B cell (primary cell): ENCODE results near the gene CCDC137. TPM values are rescaled to one million over a fixed set of nuclear protein-coding genes. Genes with fewer than 3 reads are reported as not detected.

Experiments used
- ATAC-seq: fragments of 200-7000 bp; cut with Tn5 transposase; one replicate; pipeline ENCODE4 v1.10.0; 2021; ENCODE audit warnings: low read depth, mild to moderate bottlenecking, moderate number of reproducible peaks, moderate library complexity
- CTCF ChIA-PET: fragments of 350-600 bp; sonication (Branson Sonifier 250); formaldehyde crosslinking; loops from one replicate; lab custom pipeline; 2021; ENCODE audit warnings: antibody characterized with exemption, inconsistent platforms; lab: Charles Lee
- POLR2A ChIA-PET: fragments of 350-600 bp; sonication (Branson Sonifier 250); formaldehyde crosslinking; loops from one replicate; lab custom pipeline; 2021; ENCODE audit warnings: antibody characterized with exemption; lab: Charles Lee
- DNase-seq: peaks from one replicate; pipeline ENCODE4 v3.0.0; 2013
- H2AFZ ChIP-seq: 2 replicates; pipeline ENCODE4 v1.6.1; 2012; ENCODE audit warnings: mild to moderate bottlenecking, low read depth, low read length; ENCODE audit not compliant: insufficient read depth, poor library complexity, severe bottlenecking
- H3K27ac ChIP-seq, 2 donors: 1 replicate in 1 of 2; 2 replicates in 1 of 2; pipeline ENCODE4 v1.5.1; 2012 to 2013; ENCODE audit warnings: low read length in 2 of 2, mild to moderate bottlenecking in 2 of 2, moderate library complexity in 1 of 2
- H3K27me3 ChIP-seq, 4 experiments: fragments of 200-600 bp in 1 of 4; sonication (generic) in 1 of 4; replicated peaks in 1 of 4; 1 replicate in 2 of 4; 2 replicates in 2 of 4; pipeline versions ENCODE4 v1.6.1 to v1.7.0; 2013 to 2016; ENCODE audit warnings: low read length in 3 of 4, mild to moderate bottlenecking in 2 of 4, mixed read lengths in 1 of 4, moderate library complexity in 1 of 4; ENCODE audit not compliant: insufficient read depth in 4 of 4, control insufficient read depth in 3 of 4; ENCODE audit errors: control extremely low read depth in 1 of 4
- H3K36me3 ChIP-seq, 2 experiments: replicated peaks in 1 of 2; 1 replicate in 1 of 2; 2 replicates in 1 of 2; pipeline versions ENCODE4 v1.6.1 to v1.7.1; 2013; ENCODE audit warnings: low read length in 1 of 2; ENCODE audit not compliant: insufficient read depth in 2 of 2, control insufficient read depth in 1 of 2; ENCODE audit errors: control extremely low read depth in 1 of 2, extremely low read depth in 1 of 2
- H3K4me1 ChIP-seq, 2 donors: fragments of 200-600 bp in 1 of 2; sonication (generic) in 1 of 2; 1 replicate in 1 of 2; 2 replicates in 1 of 2; pipeline versions ENCODE4 v1.5.1 to v1.6.1; 2013 to 2017; ENCODE audit warnings: low read length in 2 of 2; ENCODE audit not compliant: control insufficient read depth in 2 of 2, insufficient read depth in 2 of 2
- H3K4me2 ChIP-seq: replicated peaks from 2 replicates; pipeline ENCODE3; 2012; ENCODE audit warnings: mild to moderate bottlenecking, low read depth, low read length; ENCODE audit not compliant: poor library complexity, severe bottlenecking
- H3K4me3 ChIP-seq, 5 experiments: fragments of 200-600 bp in 1 of 5; sonication (generic) in 1 of 5; 1 replicate in 3 of 5; 2 replicates in 2 of 5; pipeline versions ENCODE4 v1.5.1 to v1.7.0; 2011 to 2016; ENCODE audit warnings: low read length in 4 of 5, mild to moderate bottlenecking in 4 of 5, low read depth in 2 of 5, control low read depth in 1 of 5, moderate library complexity in 1 of 5; ENCODE audit not compliant: insufficient read depth in 1 of 5; ENCODE audit errors: control extremely low read depth in 1 of 5, extremely low read depth in 1 of 5
- H3K79me2 ChIP-seq: fragments of 200-600 bp; sonication (generic); one replicate; pipeline ENCODE4 v1.6.0; 2016; ENCODE audit warnings: low read length; ENCODE audit not compliant: control insufficient read depth, insufficient read depth
- H3K9ac ChIP-seq: fragments of 200-600 bp; sonication (generic); 2 replicates; pipeline ENCODE4 v1.6.1; 2017; ENCODE audit warnings: mild to moderate bottlenecking, low read length, moderate library complexity
- H3K9me3 ChIP-seq, 3 donors: one replicate each; pipeline versions ENCODE4 v1.6.1 to v1.7.1; 2013; ENCODE audit warnings: low read length in 2 of 3; ENCODE audit not compliant: control insufficient read depth in 2 of 3, insufficient read depth in 1 of 3; ENCODE audit errors: control extremely low read depth in 1 of 3
- H4K20me1 ChIP-seq: 2 replicates; pipeline ENCODE4 v1.6.0; 2012; ENCODE audit warnings: mild to moderate bottlenecking, low read length; ENCODE audit not compliant: insufficient read depth, control insufficient read depth, poor library complexity, severe bottlenecking
- H3K27ac Mint-ChIP-seq: one replicate; pipeline ENCODE4 v1.8.0; 2021; ENCODE audit warnings: mixed read lengths
- H3K27me3 Mint-ChIP-seq: one replicate; pipeline ENCODE4 v1.8.0; 2021; ENCODE audit warnings: mixed read lengths
- H3K4me1 Mint-ChIP-seq: one replicate; pipeline ENCODE4 v1.8.0; 2021; ENCODE audit warnings: mixed read lengths
- H3K4me3 Mint-ChIP-seq: one replicate; pipeline ENCODE4 v1.8.0; 2021; ENCODE audit warnings: mixed read lengths
- H3K9me3 Mint-ChIP-seq: one replicate; pipeline ENCODE4 v1.8.0; 2022; ENCODE audit warnings: mixed read lengths; ENCODE audit not compliant: insufficient read depth
- EZH2 ChIP-seq: IDR thresholded peaks from 2 replicates; pipeline ENCODE4 v1.6.1; 2012; ENCODE audit warnings: borderline replicate concordance, low read depth, mild to moderate bottlenecking, moderate library complexity, low read length; ENCODE audit not compliant: insufficient read depth, poor library complexity, severe bottlenecking
- WGBS: methylation state at CpG from one replicate; pipeline ENCODE4 v1.1.5; 2013; ENCODE audit warnings: missing lambda C conversion rate; ENCODE audit not compliant: insufficient coverage; 5-methylcytosine and 5-hydroxymethylcytosine counted together
- intact Hi-C: fragments of 100-400 bp; cut with micrococcal nuclease; formaldehyde crosslinking; loops from one replicate; pipeline ENCODE4 v1.10.0; 2022
- polyA plus RNA-seq: library from polyadenylated mRNA; depleted of rRNA; stranded (reverse); fragments of >200 nt; gene quantifications from 2 replicates; pipeline ENCODE4 v1.2.3, GENCODE V29; 2012
- total RNA-seq, 2 donors: library from RNA; stranded (reverse); fragments of 120-200 nt in 1 of 2; gene quantifications; 1 replicate in 1 of 2; 2 replicates in 1 of 2; pipeline versions ENCODE4 v1.2.3 to v1.2.4, GENCODE V29; 2013 to 2022
- TF ChIP-seq, protein P1 (sequence below): fragments of 200-600 bp; IDR thresholded peaks from one replicate; pipeline ENCODE4 v1.8.0; 2022; ENCODE audit warnings: antibody characterized with exemption, mild to moderate bottlenecking

Gene CCDC137
- total and polyA plus RNA-seq, 2 donors (not counting 1 experiment from before 2014, with no cell fraction given) = 18.8 to 36.0 TPM

DNA sequence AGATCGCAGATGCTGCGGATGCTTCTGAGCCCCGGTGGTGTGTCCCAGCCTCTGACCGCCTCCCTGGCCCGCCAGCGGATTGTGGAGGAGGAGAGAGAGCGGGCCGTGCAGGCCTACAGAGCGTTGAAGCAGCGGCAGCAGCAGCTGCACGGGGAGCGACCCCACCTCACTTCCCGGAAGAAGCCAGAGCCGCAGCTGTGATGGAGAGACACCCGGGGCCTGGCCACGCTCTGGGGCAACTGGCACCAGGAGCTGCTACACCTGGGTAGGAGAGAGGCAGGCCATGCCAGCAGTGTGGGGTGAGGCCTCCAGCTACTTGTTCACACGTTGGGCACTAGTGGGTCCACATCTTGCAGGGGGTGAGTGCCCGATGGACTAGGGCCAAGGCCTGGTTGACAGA is 6.0 kb downstream of the CCDC137 start:
- WGBS = 95% methylated on average over 15 of the region's 18 CpGs
- ATAC-seq (no peak), DNase-seq (no peak)
- Mint-ChIP-seq H3K27ac (no peak overlapping the region), H3K9me3 (no peaks in the 10 kb centered on the region), H3K27me3 (no peaks in the 10 kb centered on the region), H3K4me1 (peaks cover 15% of the 10 kb centered on the region), H3K4me3 (no peak overlapping the region)
- no peak overlapping the region for H3K27ac ChIP-seq
- H3K36me3 ChIP-seq = peaks cover 0 to 53% of the 10 kb centered on the region in 2 experiments
- no peak overlapping the region for H3K4me3 ChIP-seq
- no peaks in the 10 kb centered on the region for H3K9me3 ChIP-seq
- H3K4me2 ChIP-seq = no peak overlapping the region
- peaks cover 27% of the 10 kb centered on the region for H3K79me2 ChIP-seq
- H4K20me1 ChIP-seq = peaks cover 13% of the 10 kb centered on the region
- no peak for TF ChIP-seq EZH2
- TF ChIP-seq, protein P1, sequence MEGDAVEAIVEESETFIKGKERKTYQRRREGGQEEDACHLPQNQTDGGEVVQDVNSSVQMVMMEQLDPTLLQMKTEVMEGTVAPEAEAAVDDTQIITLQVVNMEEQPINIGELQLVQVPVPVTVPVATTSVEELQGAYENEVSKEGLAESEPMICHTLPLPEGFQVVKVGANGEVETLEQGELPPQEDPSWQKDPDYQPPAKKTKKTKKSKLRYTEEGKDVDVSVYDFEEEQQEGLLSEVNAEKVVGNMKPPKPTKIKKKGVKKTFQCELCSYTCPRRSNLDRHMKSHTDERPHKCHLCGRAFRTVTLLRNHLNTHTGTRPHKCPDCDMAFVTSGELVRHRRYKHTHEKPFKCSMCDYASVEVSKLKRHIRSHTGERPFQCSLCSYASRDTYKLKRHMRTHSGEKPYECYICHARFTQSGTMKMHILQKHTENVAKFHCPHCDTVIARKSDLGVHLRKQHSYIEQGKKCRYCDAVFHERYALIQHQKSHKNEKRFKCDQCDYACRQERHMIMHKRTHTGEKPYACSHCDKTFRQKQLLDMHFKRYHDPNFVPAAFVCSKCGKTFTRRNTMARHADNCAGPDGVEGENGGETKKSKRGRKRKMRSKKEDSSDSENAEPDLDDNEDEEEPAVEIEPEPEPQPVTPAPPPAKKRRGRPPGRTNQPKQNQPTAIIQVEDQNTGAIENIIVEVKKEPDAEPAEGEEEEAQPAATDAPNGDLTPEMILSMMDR = no peak
- H2AFZ ChIP-seq = no peak overlapping the region
- intact Hi-C loops = no loop called here
- ChIA-PET CTCF (no interaction called here), POLR2A (no interaction called here)
- H3K27me3 ChIP-seq = no peaks in the 10 kb centered on the region
- peaks cover 8 to 9% of the 10 kb centered on the region in 2 donors for H3K4me1 ChIP-seq
- H3K9ac ChIP-seq = no peak overlapping the region

DNA sequence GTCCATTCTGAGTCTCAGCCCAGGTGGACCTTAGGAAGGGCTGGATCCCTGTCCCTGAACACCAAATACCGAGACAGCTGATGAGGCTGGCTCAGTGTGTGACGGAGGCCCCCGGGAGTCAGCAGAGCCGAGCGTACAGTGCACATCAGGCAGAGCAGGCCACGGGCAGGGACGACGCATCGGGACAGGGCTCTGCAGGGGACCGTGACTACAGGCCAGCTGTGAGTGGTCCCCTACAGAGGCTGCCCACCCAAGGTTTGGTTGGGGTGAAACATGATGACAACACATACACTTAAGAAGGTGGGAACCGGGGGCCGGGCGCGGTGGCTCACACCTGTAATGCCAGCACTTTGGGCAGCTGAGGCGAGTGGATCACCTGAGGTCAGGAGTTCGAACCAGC is 6.4 kb downstream of the CCDC137 start:
- peaks cover 0 to 50% of the 10 kb centered on the region in 2 experiments for H3K36me3 ChIP-seq
- no peak for DNase-seq
- H3K27ac ChIP-seq = no peak overlapping the region
- no peaks in the 10 kb centered on the region for H3K27me3 Mint-ChIP-seq
- no peak overlapping the region for H3K4me2 ChIP-seq
- POLR2A ChIA-PET = no interaction called here
- peaks cover 13% of the 10 kb centered on the region for H4K20me1 ChIP-seq
- H3K9me3 Mint-ChIP-seq = no peaks in the 10 kb centered on the region
- peaks cover 10% of the 10 kb centered on the region for H3K4me1 Mint-ChIP-seq
- CTCF ChIA-PET = no interaction called here
- H2AFZ ChIP-seq = no peak overlapping the region
- WGBS = 91% methylated on average over 10 of the region's 16 CpGs
- H3K27me3 ChIP-seq = no peaks in the 10 kb centered on the region
- H3K4me3 ChIP-seq = no peak overlapping the region
- intact Hi-C loops = no loop called here
- H3K79me2 ChIP-seq = peaks cover 22% of the 10 kb centered on the region
- TF ChIP-seq EZH2 = no peak
- TF ChIP-seq, protein P1 = no peak
- peaks cover 4% of the 10 kb centered on the region in 2 donors for H3K4me1 ChIP-seq
- no peak for ATAC-seq
- H3K9ac ChIP-seq = no peak overlapping the region
- no peak overlapping the region for H3K27ac Mint-ChIP-seq
- no peaks in the 10 kb centered on the region for H3K9me3 ChIP-seq
- no peak overlapping the region for H3K4me3 Mint-ChIP-seq
